HepG2 (cell line): ENCODE measurements around the gene RAE1. TPM values are rescaled to one million over a fixed set of nuclear protein-coding genes. Genes with fewer than 3 reads are reported as not detected.

Experiments
- FOXK1 ChIP-seq: sonication (generic); formaldehyde crosslinking; IDR thresholded peaks from 2 replicates; pipeline ENCODE4 v1.4.0; 2020; ENCODE audit warnings: low read depth, missing genetic modification reagents, borderline replicate concordance
- GABPB1 ChIP-seq: IDR thresholded peaks from 2 replicates; pipeline ENCODE4 v1.6.1; 2016; ENCODE audit warnings: mild to moderate bottlenecking, missing genetic modification reagents, moderate library complexity, missing compliant biosample characterization
- MXD4 ChIP-seq: IDR thresholded peaks from 2 replicates; pipeline ENCODE4 v1.6.1; 2016; ENCODE audit warnings: mild to moderate bottlenecking, missing biosample characterization, missing genetic modification reagents
- POLR2G ChIP-seq: fragments of 200-400 bp; formaldehyde crosslinking; IDR thresholded peaks from 2 replicates; pipeline ENCODE4 v1.6.1; 2018; ENCODE audit warnings: mild to moderate bottlenecking, low read depth, low read length, moderate library complexity
- TOPORS ChIP-seq: sonication (generic); formaldehyde crosslinking; IDR thresholded peaks from 2 replicates; pipeline ENCODE4 v1.8.0; 2023; ENCODE audit warnings: mild to moderate bottlenecking, missing genetic modification reagents
- ZBTB38 ChIP-seq: sonication (generic); formaldehyde crosslinking; IDR thresholded peaks from 2 replicates; pipeline ENCODE4 v1.5.1; 2020; ENCODE audit warnings: mild to moderate bottlenecking, missing genetic modification reagents
- ZFY ChIP-seq: sonication (generic); formaldehyde crosslinking; IDR thresholded peaks from 2 replicates; pipeline ENCODE4 v1.4.0; 2020; ENCODE audit warnings: missing genetic modification reagents
- ZHX1 ChIP-seq: sonication (generic); formaldehyde crosslinking; IDR thresholded peaks from 2 replicates; pipeline ENCODE4 v1.8.1; 2022; ENCODE audit warnings: low read depth, mild to moderate bottlenecking, missing genetic modification reagents
- ZNF12 ChIP-seq: sonication (generic); formaldehyde crosslinking; IDR thresholded peaks from 2 replicates; pipeline ENCODE4 v1.5.0; 2020; ENCODE audit warnings: missing genetic modification reagents
- ZNF224 ChIP-seq: sonication (generic); formaldehyde crosslinking; IDR thresholded peaks from 2 replicates; pipeline ENCODE4 v1.5.0; 2020; ENCODE audit warnings: mild to moderate bottlenecking, missing genetic modification reagents
- ZNF263 ChIP-seq: sonication (generic); formaldehyde crosslinking; IDR thresholded peaks from 2 replicates; pipeline ENCODE4 v1.4.0; 2020; ENCODE audit warnings: missing genetic modification reagents
- ZNF329 ChIP-seq: sonication (generic); formaldehyde crosslinking; IDR thresholded peaks from 2 replicates; pipeline ENCODE4 v1.9.0; 2021; ENCODE audit warnings: low read depth, mild to moderate bottlenecking, missing genetic modification reagents
- ZNF431 ChIP-seq: sonication (generic); formaldehyde crosslinking; IDR thresholded peaks from 2 replicates; pipeline ENCODE4 v1.9.0; 2022; ENCODE audit warnings: missing genetic modification reagents, low read depth, mild to moderate bottlenecking, borderline replicate concordance
- ZNF512B ChIP-seq: sonication (generic); formaldehyde crosslinking; IDR thresholded peaks from 2 replicates; pipeline ENCODE4 v1.5.1; 2020; ENCODE audit warnings: missing genetic modification reagents, mild to moderate bottlenecking, borderline replicate concordance
- ZNF547 ChIP-seq: sonication (generic); formaldehyde crosslinking; IDR thresholded peaks from 2 replicates; pipeline ENCODE4 v1.5.1; 2020; ENCODE audit warnings: mild to moderate bottlenecking, missing genetic modification reagents
- ZNF674 ChIP-seq: sonication (generic); formaldehyde crosslinking; IDR thresholded peaks from 2 replicates; pipeline ENCODE4 v1.5.0; 2020; ENCODE audit warnings: low read depth, mild to moderate bottlenecking, missing genetic modification reagents
- ZNF710 ChIP-seq: sonication (generic); formaldehyde crosslinking; IDR thresholded peaks from 2 replicates; pipeline ENCODE4 v1.5.0; 2020; ENCODE audit warnings: mild to moderate bottlenecking, missing genetic modification reagents, borderline replicate concordance
- ZSCAN20 ChIP-seq: sonication (generic); formaldehyde crosslinking; IDR thresholded peaks from 2 replicates; pipeline ENCODE4 v1.4.0; 2020; ENCODE audit warnings: missing genetic modification reagents, mild to moderate bottlenecking, borderline replicate concordance
- polyA plus RNA-seq, 8 experiments: library from polyadenylated mRNA; depleted of rRNA in 3 of 8; stranded (reverse) in 7 of 8; unstranded in 1 of 8; fragments of >200 nt; fragmentation: Illumina TruSeq in 4 of 8; extraction: Trizol in 4 of 8; gene quantifications; 2 replicates each; pipeline versions ENCODE4 v1.2.1 to v1.2.3, GENCODE V29; 2011 to 2016; ENCODE audit warnings: low read depth in 4 of 8, missing spikeins in 1 of 8, mixed read lengths in 1 of 8; ENCODE audit not compliant: insufficient read depth in 1 of 8
- total RNA-seq, 5 experiments: library from RNA; depleted of rRNA; stranded (reverse); fragments of >200 nt; fragmentation: Illumina TruSeq; extraction: Trizol; gene quantifications; 2 replicates each; pipeline ENCODE4 v1.2.3, GENCODE V29; 2016; ENCODE audit warnings: low read depth in 1 of 5
- TF ChIP-seq, protein P1 (sequence below): sonication (generic); formaldehyde crosslinking; IDR thresholded peaks from 2 replicates; pipeline ENCODE4 v1.4.0; 2020; ENCODE audit warnings: missing genetic modification reagents
- TF ChIP-seq, protein P2 (sequence below): IDR thresholded peaks from 2 replicates; pipeline ENCODE4 v1.6.1; 2016; ENCODE audit warnings: missing genetic modification reagents, missing compliant biosample characterization

The RAE1 gene
- total and polyA plus RNA-seq, 2 of the 13 experiments (the other 11 are each of a cell fraction or from before 2014, with no cell fraction given), result 36.1 to 72.9 TPM

- TF ChIP-seq ZNF512B (CRISPR knock-in tag), result no peak
- TF ChIP-seq ZHX1 (CRISPR knock-in tag), result peak; percentile 45; the same call in 1 of the 2 replicates
- peak; percentile 100 for TF ChIP-seq ZBTB38 (CRISPR knock-in tag)
- no peak for TF ChIP-seq MXD4 (CRISPR knock-in tag)
- TF ChIP-seq ZFY (CRISPR knock-in tag), result peak; percentile 52; the same call in 1 of the 2 replicates
- TF ChIP-seq ZSCAN20, result 0 out of 2 replicates have a peak, but pooled peaks have one; percentile 33
- TF ChIP-seq FOXK1 (CRISPR knock-in tag), result peak; percentile 35; the same call in 1 of the 2 replicates
- peak; percentile 63; the same call in 1 of the 2 replicates for TF ChIP-seq GABPB1 (CRISPR knock-in tag)
- TF ChIP-seq ZNF12 (CRISPR knock-in tag), result no peak
- TF ChIP-seq TOPORS (CRISPR knock-in tag), result no peak
- no peak for TF ChIP-seq ZNF431 (CRISPR knock-in tag)
- peak; percentile 65; the same call in 1 of the 2 replicates for TF ChIP-seq ZNF547
- TF ChIP-seq ZNF224, result no peak
- TF ChIP-seq ZNF674 (CRISPR knock-in tag), result no peak
- TF ChIP-seq POLR2G, result no peak
- no peak for TF ChIP-seq ZNF329 (CRISPR knock-in tag)
- TF ChIP-seq ZNF263 (CRISPR knock-in tag), result 0 out of 2 replicates have a peak, but pooled peaks have one; percentile 34
- no peak for TF ChIP-seq ZNF710
- TF ChIP-seq, protein P1, sequence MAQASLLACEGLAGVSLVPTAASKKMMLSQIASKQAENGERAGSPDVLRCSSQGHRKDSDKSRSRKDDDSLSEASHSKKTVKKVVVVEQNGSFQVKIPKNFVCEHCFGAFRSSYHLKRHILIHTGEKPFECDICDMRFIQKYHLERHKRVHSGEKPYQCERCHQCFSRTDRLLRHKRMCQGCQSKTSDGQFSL (CRISPR knock-in tag), result no peak
- TF ChIP-seq, protein P2, sequence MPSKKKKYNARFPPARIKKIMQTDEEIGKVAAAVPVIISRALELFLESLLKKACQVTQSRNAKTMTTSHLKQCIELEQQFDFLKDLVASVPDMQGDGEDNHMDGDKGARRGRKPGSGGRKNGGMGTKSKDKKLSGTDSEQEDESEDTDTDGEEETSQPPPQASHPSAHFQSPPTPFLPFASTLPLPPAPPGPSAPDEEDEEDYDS (CRISPR knock-in tag), result no peak
Observed at GRCh38 chr20:57390604-57391438, 39.8 kb downstream of the RAE1 start, which contains the start of gene RBM38 (continued).
